Measurements from ENCODE around the gene PSME4. TPM values are rescaled to one million over a fixed set of nuclear protein-coding genes. Genes with fewer than 3 reads are reported as not detected.

Gene PSME4
- total and polyA plus RNA-seq, 2 of the 13 experiments (the other 11 are each of a cell fraction or from before 2014, with no cell fraction given), result 52.1 to 77.8 TPM

DNA sequence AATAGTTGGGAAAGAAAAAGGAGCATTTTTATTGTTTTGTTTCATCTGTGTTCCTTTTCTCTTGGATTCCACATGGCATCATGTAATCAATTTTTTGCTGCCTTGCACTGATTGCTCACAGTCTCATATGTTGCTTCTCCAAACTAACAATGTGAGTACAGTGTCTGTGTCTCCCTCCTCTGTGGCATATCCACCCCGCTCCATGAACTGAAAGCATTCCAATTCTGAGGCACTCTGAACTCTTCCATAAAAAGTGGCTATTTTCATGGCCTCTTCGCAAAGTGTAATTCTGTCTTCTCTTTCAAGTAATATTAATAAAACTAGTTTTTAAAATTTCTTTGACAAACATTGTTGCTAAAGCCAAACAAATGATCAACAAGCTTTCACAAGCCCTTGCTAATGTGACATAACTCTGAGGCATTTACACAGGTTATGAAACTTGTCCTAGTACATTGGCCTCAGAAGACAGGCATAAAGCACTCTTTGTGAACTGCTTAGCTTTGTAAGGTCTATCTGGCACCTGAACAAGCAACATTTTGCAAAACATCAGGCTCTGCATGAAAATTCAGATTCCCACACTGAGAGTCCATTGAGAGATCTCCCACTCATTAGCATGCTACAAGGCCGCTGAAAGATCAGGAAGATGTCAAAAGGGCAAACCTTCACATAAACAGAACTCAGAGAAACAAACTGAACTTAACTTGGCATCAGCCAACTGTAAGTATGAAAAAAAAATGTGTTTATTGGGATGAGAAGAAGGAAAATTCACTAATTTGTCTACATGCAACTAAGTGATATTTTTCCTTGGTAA, 144.0 kb downstream of the PSME4 start (continued):
- TF ChIP-seq, protein P1, sequence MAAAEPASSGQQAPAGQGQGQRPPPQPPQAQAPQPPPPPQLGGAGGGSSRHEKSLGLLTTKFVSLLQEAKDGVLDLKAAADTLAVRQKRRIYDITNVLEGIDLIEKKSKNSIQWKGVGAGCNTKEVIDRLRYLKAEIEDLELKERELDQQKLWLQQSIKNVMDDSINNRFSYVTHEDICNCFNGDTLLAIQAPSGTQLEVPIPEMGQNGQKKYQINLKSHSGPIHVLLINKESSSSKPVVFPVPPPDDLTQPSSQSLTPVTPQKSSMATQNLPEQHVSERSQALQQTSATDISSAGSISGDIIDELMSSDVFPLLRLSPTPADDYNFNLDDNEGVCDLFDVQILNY (CRISPR knock-in tag; conservative IDR thresholded peaks at IDR 0.05), result no peak
- TF ChIP-seq RXRB (CRISPR knock-in tag; IDR thresholded peaks at IDR 0.05; ENCODE audit: borderline replicate concordance), result peak; percentile 98
- TF ChIP-seq ZSCAN29 (CRISPR knock-in tag; conservative IDR thresholded peaks at IDR 0.05), result peak; percentile 96
- no peak for TF ChIP-seq ZKSCAN1 (IDR thresholded peaks at IDR 0.05; ENCODE audit: low read length)
- peak; percentile 68 for TF ChIP-seq ZNF644 (CRISPR knock-in tag; IDR thresholded peaks at IDR 0.05; ENCODE audit: low read depth)
- peak; percentile 41; the same call in 1 of the 2 replicates for TF ChIP-seq SRF (IDR thresholded peaks at IDR 0.05; ENCODE audit: low read depth, low read length)
- no peak for TF ChIP-seq MTERF4 (CRISPR knock-in tag; IDR thresholded peaks at IDR 0.05)
- peak; percentile 68; the same call in 1 of the 2 replicates for TF ChIP-seq ARNT2 (CRISPR knock-in tag; IDR thresholded peaks at IDR 0.05; ENCODE audit: low read depth)
- TF ChIP-seq ZBTB3 (CRISPR knock-in tag; IDR thresholded peaks at IDR 0.05; ENCODE audit: borderline replicate concordance, low read depth), result peak; percentile 66; the same call in 1 of the 2 replicates
- TF ChIP-seq, protein P2, sequence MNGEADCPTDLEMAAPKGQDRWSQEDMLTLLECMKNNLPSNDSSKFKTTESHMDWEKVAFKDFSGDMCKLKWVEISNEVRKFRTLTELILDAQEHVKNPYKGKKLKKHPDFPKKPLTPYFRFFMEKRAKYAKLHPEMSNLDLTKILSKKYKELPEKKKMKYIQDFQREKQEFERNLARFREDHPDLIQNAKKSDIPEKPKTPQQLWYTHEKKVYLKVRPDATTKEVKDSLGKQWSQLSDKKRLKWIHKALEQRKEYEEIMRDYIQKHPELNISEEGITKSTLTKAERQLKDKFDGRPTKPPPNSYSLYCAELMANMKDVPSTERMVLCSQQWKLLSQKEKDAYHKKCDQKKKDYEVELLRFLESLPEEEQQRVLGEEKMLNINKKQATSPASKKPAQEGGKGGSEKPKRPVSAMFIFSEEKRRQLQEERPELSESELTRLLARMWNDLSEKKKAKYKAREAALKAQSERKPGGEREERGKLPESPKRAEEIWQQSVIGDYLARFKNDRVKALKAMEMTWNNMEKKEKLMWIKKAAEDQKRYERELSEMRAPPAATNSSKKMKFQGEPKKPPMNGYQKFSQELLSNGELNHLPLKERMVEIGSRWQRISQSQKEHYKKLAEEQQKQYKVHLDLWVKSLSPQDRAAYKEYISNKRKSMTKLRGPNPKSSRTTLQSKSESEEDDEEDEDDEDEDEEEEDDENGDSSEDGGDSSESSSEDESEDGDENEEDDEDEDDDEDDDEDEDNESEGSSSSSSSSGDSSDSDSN (CRISPR knock-in tag; IDR thresholded peaks at IDR 0.05), result no peak
- peak; percentile 47; the same call in 1 of the 2 replicates for TF ChIP-seq POLR2G (IDR thresholded peaks at IDR 0.05; ENCODE audit: low read depth, low read length)
- TF ChIP-seq AGO1 (IDR thresholded peaks at IDR 0.05; ENCODE audit: low read depth, low read length, poor library complexity, severe bottlenecking), result no peak
- TF ChIP-seq TGIF2 (CRISPR knock-in tag; IDR thresholded peaks at IDR 0.05), result no peak
- TF ChIP-seq, protein P3, sequence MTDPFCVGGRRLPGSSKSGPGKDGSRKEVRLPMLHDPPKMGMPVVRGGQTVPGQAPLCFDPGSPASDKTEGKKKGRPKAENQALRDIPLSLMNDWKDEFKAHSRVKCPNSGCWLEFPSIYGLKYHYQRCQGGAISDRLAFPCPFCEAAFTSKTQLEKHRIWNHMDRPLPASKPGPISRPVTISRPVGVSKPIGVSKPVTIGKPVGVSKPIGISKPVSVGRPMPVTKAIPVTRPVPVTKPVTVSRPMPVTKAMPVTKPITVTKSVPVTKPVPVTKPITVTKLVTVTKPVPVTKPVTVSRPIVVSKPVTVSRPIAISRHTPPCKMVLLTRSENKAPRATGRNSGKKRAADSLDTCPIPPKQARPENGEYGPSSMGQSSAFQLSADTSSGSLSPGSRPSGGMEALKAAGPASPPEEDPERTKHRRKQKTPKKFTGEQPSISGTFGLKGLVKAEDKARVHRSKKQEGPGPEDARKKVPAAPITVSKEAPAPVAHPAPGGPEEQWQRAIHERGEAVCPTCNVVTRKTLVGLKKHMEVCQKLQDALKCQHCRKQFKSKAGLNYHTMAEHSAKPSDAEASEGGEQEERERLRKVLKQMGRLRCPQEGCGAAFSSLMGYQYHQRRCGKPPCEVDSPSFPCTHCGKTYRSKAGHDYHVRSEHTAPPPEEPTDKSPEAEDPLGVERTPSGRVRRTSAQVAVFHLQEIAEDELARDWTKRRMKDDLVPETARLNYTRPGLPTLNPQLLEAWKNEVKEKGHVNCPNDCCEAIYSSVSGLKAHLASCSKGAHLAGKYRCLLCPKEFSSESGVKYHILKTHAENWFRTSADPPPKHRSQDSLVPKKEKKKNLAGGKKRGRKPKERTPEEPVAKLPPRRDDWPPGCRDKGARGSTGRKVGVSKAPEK (CRISPR knock-in tag; IDR thresholded peaks at IDR 0.05; ENCODE audit: borderline replicate concordance), result 0 out of 2 replicates have a peak, but pooled peaks have one; percentile 29
- no peak for TF ChIP-seq ZBTB4 (CRISPR knock-in tag; IDR thresholded peaks at IDR 0.05; ENCODE audit: borderline replicate concordance)

All from HepG2 (cell line).